Measurements from ENCODE around the gene DNAJB4.
A peak's percentile ranks its signal among the peaks of the same experiment; 100 is the strongest.

DNAJB4 gene

GRCh38 chr1:78038071-78038470 lies 33.3 kb downstream of the DNAJB4 start:
- DNase-seq (ENCODE audit: low read depth in 2 of 2), result no peak

GRCh38 chr1:78038491-78038939 lies 33.8 kb downstream of the DNAJB4 start:
- DNase-seq (ENCODE audit: low read depth in 2 of 2), result no peak

- DNase-seq (ENCODE audit: low read depth in 2 of 2), result no peak
Measured at GRCh38 chr1:78040484-78041089, 35.8 kb downstream of the DNAJB4 start.

- DNase-seq (ENCODE audit: low read depth in 2 of 2), result no peak
Measured at GRCh38 chr1:78043436-78043835, 38.7 kb downstream of the DNAJB4 start.

- DNase-seq (ENCODE audit: low read depth in 2 of 2), result no peak
Measured at GRCh38 chr1:78044796-78045562, 40.2 kb downstream of the DNAJB4 start.

GRCh38 chr1:78045563-78045925 lies 40.8 kb downstream of the DNAJB4 start:
- DNase-seq (ENCODE audit: low read depth in 2 of 2), result no peak

GRCh38 chr1:78045926-78046778 lies 41.4 kb downstream of the DNAJB4 start, which contains the start of gene GIPC2:
GIPC2 (plus strand) TSS chr1:78045966; CDS start chr1:78046095, 129 bp downstream.
- DNase-seq (ENCODE audit: low read depth in 2 of 2), result peak in 1 of 2 donors; percentile 18

- DNase-seq (ENCODE audit: low read depth in 2 of 2), result no peak
Measured at GRCh38 chr1:78047106-78047505, 42.4 kb downstream of the DNAJB4 start.

GRCh38 chr1:78047631-78048030 lies 42.9 kb downstream of the DNAJB4 start:
- no peak for DNase-seq (ENCODE audit: low read depth in 2 of 2)

GRCh38 chr1:78048446-78048845 lies 43.7 kb downstream of the DNAJB4 start:
- DNase-seq (ENCODE audit: low read depth in 2 of 2), result no peak

- no peak for DNase-seq (ENCODE audit: low read depth in 2 of 2)
Measured at GRCh38 chr1:78049396-78049795, 44.7 kb downstream of the DNAJB4 start.

- no peak for DNase-seq (ENCODE audit: low read depth in 2 of 2)
Measured at GRCh38 chr1:78051005-78051404, 46.3 kb downstream of the DNAJB4 start.

GRCh38 chr1:78052685-78053405 lies 48.1 kb downstream of the DNAJB4 start:
- no peak for DNase-seq (ENCODE audit: low read depth in 2 of 2)

GRCh38 chr1:78053498-78053897 lies 48.8 kb downstream of the DNAJB4 start:
- no peak for DNase-seq (ENCODE audit: low read depth in 2 of 2)

- DNase-seq (ENCODE audit: low read depth in 2 of 2), result no peak
Measured at GRCh38 chr1:78054559-78054958, 49.8 kb downstream of the DNAJB4 start.

- no peak for DNase-seq (ENCODE audit: low read depth in 2 of 2)
Measured at GRCh38 chr1:78054972-78055371, 50.2 kb downstream of the DNAJB4 start.

- DNase-seq (ENCODE audit: low read depth in 2 of 2), result no peak
Measured at GRCh38 chr1:78055565-78056132, 50.9 kb downstream of the DNAJB4 start.

GRCh38 chr1:78058670-78059069 lies 53.9 kb downstream of the DNAJB4 start:
- no peak for DNase-seq (ENCODE audit: low read depth in 2 of 2)

- no peak for DNase-seq (ENCODE audit: low read depth in 2 of 2)
Measured at GRCh38 chr1:78060857-78061563, 56.3 kb downstream of the DNAJB4 start.

- DNase-seq (ENCODE audit: low read depth in 2 of 2), result no peak
Measured at GRCh38 chr1:78061825-78062523, 57.2 kb downstream of the DNAJB4 start.

All from stimulated activated CD8-positive, alpha-beta memory T cell treated with anti-CD3 and anti-CD28 coated beads, Interleukin-2, amount 100 ng/mL, for 48 hours (primary cell).